HFFc6 (cell line): ENCODE results near the gene ELP2. TPM values are rescaled to one million over a fixed set of nuclear protein-coding genes. Genes with fewer than 3 reads are reported as not detected.
"Not testable (repeated sequence)": the region's sequence is repeated elsewhere in the genome, so short reads cannot be mapped to it uniquely, and the experiment has no call there.

Experiments
- DNase-seq: peaks from one replicate; pipeline ENCODE4 v3.0.0-alpha.2; 2018
- H3K27ac Mint-ChIP-seq: 2 replicates; pipeline ENCODE4 v1.8.0; 2020; ENCODE audit warnings: mild to moderate bottlenecking, mixed read lengths
- H3K27me3 Mint-ChIP-seq: 2 replicates; pipeline ENCODE4 v1.8.0; 2021; ENCODE audit warnings: mild to moderate bottlenecking, moderate library complexity, mixed read lengths; ENCODE audit not compliant: insufficient read depth
- H3K36me3 Mint-ChIP-seq: 2 replicates; pipeline ENCODE4 v1.8.0; 2021; ENCODE audit warnings: low read depth, mixed read lengths
- H3K4me1 Mint-ChIP-seq: 2 replicates; pipeline ENCODE4 v1.8.0; 2020; ENCODE audit warnings: low read depth, mixed read lengths
- H3K4me3 Mint-ChIP-seq: 2 replicates; pipeline ENCODE4 v1.8.0; 2020; ENCODE audit warnings: mild to moderate bottlenecking, moderate library complexity, mixed read lengths
- H3K9me3 Mint-ChIP-seq: 2 replicates; pipeline ENCODE4 v1.8.0; 2020; ENCODE audit warnings: mild to moderate bottlenecking, mixed read lengths
- total RNA-seq, 6 experiments: library from RNA; stranded (reverse); fragmentation: NEBNext Ultra II Directional; extraction: Animal tissue kit (Norgen Biotek cat#: 25700); gene quantifications; 2 replicates in 1 of 6; 3 replicates in 5 of 6; pipeline ENCODE4 v1.2.3, GENCODE V29; 2021
- TF ChIP-seq, protein P1 (sequence below): fragments of 200-600 bp; sonication (generic); IDR thresholded peaks from 2 replicates; pipeline ENCODE4 v1.5.0; 2021; ENCODE audit warnings: antibody characterized with exemption, mild to moderate bottlenecking

ELP2 gene
- total RNA-seq, 6 experiments from 2014 or later: 76.2 to 99.7 (median 82.3) TPM

DNA sequence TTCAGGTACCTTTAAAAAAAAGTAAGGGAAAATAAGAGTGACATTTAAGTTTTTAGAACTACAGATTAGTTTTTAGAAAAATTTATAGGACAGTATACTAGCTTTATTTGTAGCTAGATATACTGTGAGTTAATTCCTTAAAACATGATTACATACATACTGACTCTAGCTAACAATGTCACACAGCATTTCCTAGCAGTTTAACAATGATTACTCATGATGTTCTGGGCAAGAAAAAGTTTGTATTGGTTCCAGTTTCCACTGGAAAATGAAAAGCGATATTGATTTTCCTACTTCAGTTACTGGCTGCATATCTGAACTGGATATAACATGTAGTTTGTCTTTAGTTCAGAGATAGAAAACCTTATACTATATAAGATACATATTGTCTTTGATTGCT is 20.0 kb upstream of the ELP2 start:
- Mint-ChIP-seq H3K4me1 (peaks cover 5% of the 10 kb centered on the region), H3K4me3 (no peak overlapping the region), H3K9me3 (no peaks in the 10 kb centered on the region), H3K27me3 (no peaks in the 10 kb centered on the region), H3K36me3 (peaks cover 21% of the 10 kb centered on the region), H3K27ac (no peak overlapping the region)
- DNase-seq: no peak
- TF ChIP-seq, protein P1, sequence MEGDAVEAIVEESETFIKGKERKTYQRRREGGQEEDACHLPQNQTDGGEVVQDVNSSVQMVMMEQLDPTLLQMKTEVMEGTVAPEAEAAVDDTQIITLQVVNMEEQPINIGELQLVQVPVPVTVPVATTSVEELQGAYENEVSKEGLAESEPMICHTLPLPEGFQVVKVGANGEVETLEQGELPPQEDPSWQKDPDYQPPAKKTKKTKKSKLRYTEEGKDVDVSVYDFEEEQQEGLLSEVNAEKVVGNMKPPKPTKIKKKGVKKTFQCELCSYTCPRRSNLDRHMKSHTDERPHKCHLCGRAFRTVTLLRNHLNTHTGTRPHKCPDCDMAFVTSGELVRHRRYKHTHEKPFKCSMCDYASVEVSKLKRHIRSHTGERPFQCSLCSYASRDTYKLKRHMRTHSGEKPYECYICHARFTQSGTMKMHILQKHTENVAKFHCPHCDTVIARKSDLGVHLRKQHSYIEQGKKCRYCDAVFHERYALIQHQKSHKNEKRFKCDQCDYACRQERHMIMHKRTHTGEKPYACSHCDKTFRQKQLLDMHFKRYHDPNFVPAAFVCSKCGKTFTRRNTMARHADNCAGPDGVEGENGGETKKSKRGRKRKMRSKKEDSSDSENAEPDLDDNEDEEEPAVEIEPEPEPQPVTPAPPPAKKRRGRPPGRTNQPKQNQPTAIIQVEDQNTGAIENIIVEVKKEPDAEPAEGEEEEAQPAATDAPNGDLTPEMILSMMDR: no peak

DNA sequence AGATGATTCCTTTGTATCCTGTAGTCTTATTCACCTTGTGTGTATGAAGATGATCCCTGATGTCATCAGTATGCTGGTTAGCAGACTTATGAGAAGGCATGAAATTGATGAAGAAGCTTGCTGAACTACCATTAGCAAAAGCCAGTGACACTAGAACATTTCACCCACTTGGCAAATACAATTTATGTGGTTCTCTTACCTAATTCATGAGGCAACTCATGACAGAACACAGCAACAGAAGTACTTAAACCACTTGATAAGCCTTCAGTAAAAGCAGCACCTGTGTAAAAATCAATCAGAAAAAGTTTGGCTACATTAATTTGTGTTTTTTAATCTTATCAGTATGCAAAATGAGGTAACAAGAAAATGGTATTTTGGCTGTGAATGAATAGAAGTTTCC is 17.4 kb upstream of the ELP2 start:
- Mint-ChIP-seq H3K9me3 (no peaks in the 10 kb centered on the region), H3K27me3 (no peaks in the 10 kb centered on the region), H3K4me1 (no peaks in the 10 kb centered on the region; the same call in 1 of the 2 replicates), H3K36me3 (peaks cover 21% of the 10 kb centered on the region), H3K4me3 (no peak overlapping the region), H3K27ac (no peak overlapping the region)
- no peak for DNase-seq
- TF ChIP-seq, protein P1: no peak

DNA sequence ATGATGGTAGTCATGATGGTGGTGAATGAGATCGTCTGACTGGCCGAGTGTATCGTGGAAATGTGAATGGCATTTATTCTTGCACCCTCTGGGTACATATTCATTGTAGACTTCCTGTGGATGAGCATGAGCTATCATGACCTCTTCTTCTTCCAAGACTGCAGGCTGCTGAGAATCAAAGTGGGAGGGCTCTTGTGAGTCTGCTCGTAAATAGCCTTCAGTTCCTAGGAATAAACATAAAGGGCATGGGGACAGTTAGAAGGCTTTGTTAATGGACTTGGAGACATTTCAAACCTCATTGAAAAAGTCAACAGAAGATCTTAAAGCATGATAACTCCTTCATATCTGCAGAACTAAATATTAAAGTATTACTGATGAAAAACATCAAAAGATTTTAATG is 15.4 kb upstream of the ELP2 start:
- Mint-ChIP-seq H3K4me1 (no peaks in the 10 kb centered on the region; the same call in 1 of the 2 replicates), H3K4me3 (no peak overlapping the region), H3K27ac (no peak overlapping the region), H3K9me3 (no peaks in the 10 kb centered on the region), H3K36me3 (peaks cover 17% of the 10 kb centered on the region), H3K27me3 (no peaks in the 10 kb centered on the region)
- DNase-seq: no peak
- TF ChIP-seq, protein P1: no peak

DNA sequence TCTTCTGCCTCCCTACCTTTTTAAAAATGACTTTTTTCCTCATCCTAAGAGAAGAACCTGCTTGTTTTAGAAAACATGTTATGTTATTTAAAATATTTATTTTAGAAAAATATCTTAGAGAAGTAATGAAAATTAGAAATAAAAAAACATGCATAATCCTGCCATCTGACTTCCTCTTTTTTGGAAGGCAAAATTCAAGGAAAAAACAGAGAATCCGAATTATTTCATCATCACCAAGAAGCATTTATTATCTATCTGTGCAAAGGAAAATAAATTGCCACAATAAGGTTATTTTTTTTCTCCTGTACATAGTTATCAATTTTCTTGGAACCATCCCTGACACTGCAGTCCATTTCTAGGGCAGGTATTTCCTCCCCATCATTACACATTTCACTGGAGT is 15.0 kb upstream of the ELP2 start:
- Mint-ChIP-seq H3K9me3 (no peaks in the 10 kb centered on the region), H3K4me3 (no peak overlapping the region), H3K36me3 (peaks cover 17% of the 10 kb centered on the region), H3K27me3 (no peaks in the 10 kb centered on the region), H3K27ac (no peak overlapping the region), H3K4me1 (no peaks in the 10 kb centered on the region; the same call in 1 of the 2 replicates)
- DNase-seq: no peak
- TF ChIP-seq, protein P1: no peak

DNA sequence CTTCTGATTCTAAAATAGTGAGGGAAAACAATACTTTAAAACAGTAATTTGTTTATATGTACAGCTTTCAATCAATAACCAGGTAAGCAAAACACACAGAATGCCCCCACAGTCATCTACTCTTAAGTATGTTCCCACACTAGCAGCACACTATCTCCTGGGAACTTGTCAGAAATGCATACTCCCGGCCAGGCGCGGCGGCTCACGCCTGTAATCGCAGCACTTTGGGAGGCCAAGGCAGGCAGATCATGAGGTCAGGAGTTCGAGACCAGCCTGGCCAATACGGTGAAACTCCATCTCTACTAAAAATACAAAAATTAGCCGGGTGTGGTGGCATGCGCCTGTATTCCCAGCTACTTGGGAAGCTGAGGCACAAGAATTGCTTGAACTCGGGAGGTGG is 12.9 kb upstream of the ELP2 start:
- not testable (repeated sequence) for H3K4me1 Mint-ChIP-seq, H3K27me3 Mint-ChIP-seq

DNA sequence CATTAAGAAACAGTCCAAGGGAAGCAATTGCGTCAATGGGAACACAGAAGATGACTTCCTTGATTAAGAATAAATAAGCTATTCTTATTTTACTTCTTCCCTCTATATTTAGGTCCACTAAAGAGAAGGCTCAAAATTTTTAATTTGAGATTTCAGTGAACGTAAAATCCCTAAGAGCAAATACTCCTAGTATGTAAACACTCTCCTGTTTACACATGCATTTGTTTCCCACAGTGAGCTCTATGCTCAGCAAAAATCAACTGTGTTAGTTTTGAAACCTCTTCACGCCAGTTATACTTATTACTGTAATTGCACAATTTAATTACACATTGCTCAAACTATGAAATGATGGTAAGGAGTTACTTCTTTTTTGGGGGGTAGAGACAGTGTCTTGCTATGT is 9.4 kb upstream of the ELP2 start:
- no peaks in the 10 kb centered on the region for H3K27me3 Mint-ChIP-seq
- TF ChIP-seq, protein P1: no peak
- H3K9me3 Mint-ChIP-seq: no peaks in the 10 kb centered on the region
- no peak overlapping the region for H3K27ac Mint-ChIP-seq
- DNase-seq: no peak
- H3K4me3 Mint-ChIP-seq: no peak overlapping the region
- H3K36me3 Mint-ChIP-seq: 0 out of 2 replicates have a peak, but pooled peaks cover 10% of the 10 kb centered on the region
- H3K4me1 Mint-ChIP-seq: 0 out of 2 replicates have a peak, but pooled peaks cover 5% of the 10 kb centered on the region

More for the DNA sequence above, 12.9 kb upstream of the ELP2 start:
- H3K36me3 Mint-ChIP-seq: peaks cover 11% of the 10 kb centered on the region
- not testable (repeated sequence) for DNase-seq, H3K27ac Mint-ChIP-seq, H3K4me3 Mint-ChIP-seq, H3K9me3 Mint-ChIP-seq
